CD14-positive monocyte (primary cell): ENCODE measurements around the gene RCHY1. TPM values are rescaled to one million over a fixed set of nuclear protein-coding genes. Genes with fewer than 3 reads are reported as not detected.
A peak's percentile ranks its signal among the peaks of the same experiment; 100 is the strongest.

ENCODE experiments used
- DNase-seq, 3 donors: peaks; one replicate each; pipeline ENCODE4 v3.0.0-alpha.2; 2011 to 2022
- H2AFZ ChIP-seq: 2 replicates; pipeline ENCODE4 v1.6.0; 2012; ENCODE audit warnings: mild to moderate bottlenecking, low read depth, low read length, inconsistent platforms; ENCODE audit not compliant: insufficient read depth, poor library complexity, severe bottlenecking
- H3K27ac ChIP-seq, 2 donors: 1 replicate in 1 of 2; 2 replicates in 1 of 2; pipeline ENCODE4 v1.5.1; 2012 to 2013; ENCODE audit warnings: low read length in 2 of 2, control low read depth in 1 of 2, inconsistent platforms in 1 of 2, low read depth in 1 of 2, mild to moderate bottlenecking in 1 of 2
- H3K27me3 ChIP-seq, 2 donors: one replicate each; pipeline versions ENCODE4 v1.6.0 to v1.6.1; 2011 to 2013; ENCODE audit warnings: low read length in 2 of 2; ENCODE audit not compliant: control insufficient read depth in 2 of 2, insufficient read depth in 2 of 2
- H3K36me3 ChIP-seq, 2 donors: replicated peaks in 1 of 2; 1 replicate in 1 of 2; 2 replicates in 1 of 2; pipeline versions ENCODE4 v1.5.1 to v1.6.1; 2012 to 2013; ENCODE audit warnings: low read length in 2 of 2, control low read depth in 1 of 2, inconsistent platforms in 1 of 2, mild to moderate bottlenecking in 1 of 2; ENCODE audit not compliant: insufficient read depth in 2 of 2, control insufficient read depth in 1 of 2
- H3K4me1 ChIP-seq, 2 donors: 1 replicate in 1 of 2; 2 replicates in 1 of 2; pipeline versions ENCODE4 v1.5.1 to v1.6.1; 2012 to 2013; ENCODE audit warnings: low read length in 2 of 2, control low read depth in 1 of 2, inconsistent platforms in 1 of 2, mild to moderate bottlenecking in 1 of 2, moderate library complexity in 1 of 2; ENCODE audit not compliant: insufficient read depth in 2 of 2, control insufficient read depth in 1 of 2
- H3K4me2 ChIP-seq: replicated peaks from 2 replicates; pipeline ENCODE3; 2012; ENCODE audit warnings: low read length, moderate library complexity, mild to moderate bottlenecking; ENCODE audit not compliant: poor library complexity, severe bottlenecking; ENCODE audit errors: extremely low read depth
- H3K4me3 ChIP-seq, 3 experiments: fragments of 200-600 bp in 1 of 3; sonication (generic) in 1 of 3; replicated peaks in 1 of 3; 1 replicate in 2 of 3; 2 replicates in 1 of 3; pipeline ENCODE4 v1.5.1; 2011 to 2013; ENCODE audit warnings: low read length in 3 of 3, mild to moderate bottlenecking in 3 of 3, control low read depth in 2 of 3, low read depth in 2 of 3, inconsistent platforms in 1 of 3, moderate library complexity in 1 of 3
- H3K79me2 ChIP-seq: 2 replicates; pipeline ENCODE4 v1.6.0; 2012; ENCODE audit warnings: mild to moderate bottlenecking, control low read depth, inconsistent platforms, low read length, moderate library complexity; ENCODE audit not compliant: insufficient read depth
- H3K9ac ChIP-seq: 2 replicates; pipeline ENCODE4 v1.6.0; 2017; ENCODE audit warnings: low read length, mild to moderate bottlenecking; ENCODE audit not compliant: insufficient read depth, poor library complexity, severe bottlenecking
- H3K9me3 ChIP-seq, 2 donors: replicated peaks in 1 of 2; 1 replicate in 1 of 2; 2 replicates in 1 of 2; pipeline versions ENCODE4 v1.5.1 to v1.6.1; 2012 to 2013; ENCODE audit warnings: low read length in 2 of 2, control low read depth in 1 of 2; ENCODE audit not compliant: control insufficient read depth in 1 of 2, insufficient read depth in 1 of 2
- H4K20me1 ChIP-seq: 2 replicates; pipeline ENCODE4 v1.6.0; 2012; ENCODE audit warnings: mild to moderate bottlenecking, low read length, control low read depth, moderate library complexity; ENCODE audit not compliant: insufficient read depth
- H3K27ac Mint-ChIP-seq, 7 donors: one replicate each; pipeline ENCODE4 v1.8.0; 2020; ENCODE audit warnings: mild to moderate bottlenecking in 7 of 7, mixed read lengths in 7 of 7, moderate library complexity in 6 of 7, inconsistent platforms in 2 of 7
- H3K27me3 Mint-ChIP-seq, 3 donors: one replicate each; pipeline ENCODE4 v1.8.0; 2021 to 2022; ENCODE audit warnings: low read depth in 3 of 3, mild to moderate bottlenecking in 3 of 3, mixed read lengths in 3 of 3, moderate library complexity in 3 of 3, inconsistent platforms in 1 of 3
- H3K36me3 Mint-ChIP-seq, 2 donors: one replicate each; pipeline ENCODE4 v1.8.0; 2020; ENCODE audit warnings: mixed read lengths in 2 of 2, inconsistent platforms in 1 of 2, mild to moderate bottlenecking in 1 of 2
- H3K4me1 Mint-ChIP-seq: one replicate; pipeline ENCODE4 v1.8.0; 2020; ENCODE audit warnings: mild to moderate bottlenecking, mixed read lengths
- H3K4me3 Mint-ChIP-seq, 2 donors: one replicate each; pipeline ENCODE4 v1.8.0; 2020; ENCODE audit warnings: mild to moderate bottlenecking in 2 of 2, mixed read lengths in 2 of 2, moderate library complexity in 1 of 2
- H3K9me3 Mint-ChIP-seq, 7 donors: one replicate each; pipeline ENCODE4 v1.8.0; 2020 to 2022; ENCODE audit warnings: mixed read lengths in 7 of 7, mild to moderate bottlenecking in 6 of 7, moderate library complexity in 6 of 7, inconsistent platforms in 2 of 7
- CTCF ChIP-seq: fragments of 200-600 bp; IDR thresholded peaks from one replicate; pipeline ENCODE4 v1.8.0; 2022; ENCODE audit warnings: antibody characterized with exemption, mild to moderate bottlenecking
- WGBS: methylation state at CpG from one replicate; pipeline ENCODE4 v1.1.5; 2013; ENCODE audit warnings: missing lambda C conversion rate; ENCODE audit not compliant: insufficient coverage; 5-methylcytosine and 5-hydroxymethylcytosine counted together
- intact Hi-C, 2 donors: fragments of 100-400 bp; cut with micrococcal nuclease; formaldehyde crosslinking; loops; one replicate each; pipeline versions ENCODE4 v1.15.0 to v1.15.1; 2023
- polyA plus RNA-seq, 3 donors: library from polyadenylated mRNA; depleted of rRNA in 1 of 3; unstranded in 2 of 3; stranded (reverse) in 1 of 3; fragments of 300-500 nt in 2 of 3; fragments of >200 nt in 1 of 3; fragmentation: Illumina TruSeq in 2 of 3; gene quantifications; 1 replicate in 2 of 3; 2 replicates in 1 of 3; pipeline ENCODE4 v1.2.3, GENCODE V29; 2012 to 2021

Gene RCHY1
- polyA plus RNA-seq, 3 donors = 22.5 to 44.1 (median 23.0) TPM

- Histone ChIP-seq H3K4me3 (peak overlapping the region in 1 of 3 experiments; percentile 32), H3K9me3 (no peaks in the 10 kb centered on the region), H3K4me1 (peaks cover 12 to 25% of the 10 kb centered on the region in 2 donors), H3K9ac (no peak overlapping the region), H3K4me2 (peak overlapping the region; percentile 52), H3K27me3 (no peaks in the 10 kb centered on the region), H3K36me3 (peaks cover 32 to 59% of the 10 kb centered on the region in 2 donors), H3K27ac (peak overlapping the region in 1 of 2 donors; percentile 87), H4K20me1 (no peaks in the 10 kb centered on the region), H2AFZ (no peak overlapping the region), H3K79me2 (peaks cover 54% of the 10 kb centered on the region)
- no CpG with 5 or more reads among the region's 2 CpGs for WGBS
- H3K27ac Mint-ChIP-seq = peak overlapping the region; percentile 85 to 94 (median 92)
- no peaks in the 10 kb centered on the region for H3K9me3 Mint-ChIP-seq
- H3K27me3 Mint-ChIP-seq = no peaks in the 10 kb centered on the region
- peaks cover 22% of the 10 kb centered on the region for H3K4me1 Mint-ChIP-seq
- DNase-seq = peak; percentile 25 to 62 (median 35)
- intact Hi-C loops = no loop called here
- H3K4me3 Mint-ChIP-seq = no peak overlapping the region
- H3K36me3 Mint-ChIP-seq = peaks cover 45 to 58% of the 10 kb centered on the region in 2 donors
- no peak for TF ChIP-seq CTCF
Measured at GRCh38 chr4:75495476-75495875, 18.7 kb downstream of the RCHY1 start.

GRCh38 chr4:75494563-75494962 is 19.6 kb downstream of the RCHY1 start:
- Mint-ChIP-seq H3K9me3 (no peaks in the 10 kb centered on the region), H3K4me1 (peaks cover 22% of the 10 kb centered on the region), H3K27me3 (no peaks in the 10 kb centered on the region), H3K36me3 (peaks cover 50 to 60% of the 10 kb centered on the region in 2 donors), H3K4me3 (no peak overlapping the region), H3K27ac (peak overlapping the region in 6 of 7 donors; percentile 61 to 85 (median 68))
- Histone ChIP-seq H3K27ac (peak overlapping the region in 1 of 2 donors; percentile 87), H4K20me1 (no peaks in the 10 kb centered on the region), H3K9me3 (no peaks in the 10 kb centered on the region), H3K4me3 (peak overlapping the region in 1 of 3 experiments; percentile 13), H3K27me3 (no peaks in the 10 kb centered on the region), H3K36me3 (peaks cover 35 to 59% of the 10 kb centered on the region in 2 donors), H3K9ac (no peak overlapping the region), H2AFZ (no peak overlapping the region), H3K4me1 (peaks cover 12 to 25% of the 10 kb centered on the region in 2 donors), H3K79me2 (peaks cover 45% of the 10 kb centered on the region), H3K4me2 (peak overlapping the region; percentile 42)
- peak; percentile 65 to 82 (median 69) for DNase-seq
- no CpG with 5 or more reads among the region's 1 CpG for WGBS
- no peak for TF ChIP-seq CTCF
- intact Hi-C loops = no loop called here
